Retinal pigment epithelial cell (primary cell): Measurements from ENCODE around the gene TINAG.
A peak's percentile ranks its signal among the peaks of the same experiment; 100 is the strongest.

Source experiments
- DNase-seq: peaks from one replicate; pipeline ENCODE4 v3.0.0-alpha.2; 2010; ENCODE audit warnings: low read depth
- H3K4me3 ChIP-seq: 2 replicates; pipeline ENCODE4 v1.5.1; 2011; ENCODE audit warnings: mild to moderate bottlenecking, low read length, control low read depth, moderate library complexity
- TF ChIP-seq, protein P1 (sequence below): conservative IDR thresholded peaks from 2 replicates; pipeline ENCODE4 v1.5.1; 2011; ENCODE audit warnings: low read depth, low read length, control low read depth, inconsistent platforms

Gene TINAG

DNA sequence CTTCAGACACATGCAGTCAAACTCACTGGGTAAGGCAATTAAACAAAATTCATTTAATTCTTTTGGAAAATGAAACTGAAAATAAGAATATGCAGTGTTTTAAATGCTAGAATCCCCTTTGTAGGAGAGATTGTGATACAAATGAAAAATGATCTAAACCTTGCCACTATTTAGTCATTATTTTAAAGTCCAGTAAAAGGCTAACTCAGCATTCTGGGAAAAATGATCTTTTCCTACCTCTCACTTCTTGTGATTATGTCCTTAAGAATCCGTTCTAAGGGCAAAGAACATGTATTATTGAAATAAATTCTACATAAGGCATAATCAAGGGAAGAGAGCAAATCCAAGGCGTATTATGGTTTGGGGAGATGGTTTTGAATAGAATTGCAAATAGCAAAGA, 46.4 kb downstream of the TINAG start:
- TF ChIP-seq, protein P1, sequence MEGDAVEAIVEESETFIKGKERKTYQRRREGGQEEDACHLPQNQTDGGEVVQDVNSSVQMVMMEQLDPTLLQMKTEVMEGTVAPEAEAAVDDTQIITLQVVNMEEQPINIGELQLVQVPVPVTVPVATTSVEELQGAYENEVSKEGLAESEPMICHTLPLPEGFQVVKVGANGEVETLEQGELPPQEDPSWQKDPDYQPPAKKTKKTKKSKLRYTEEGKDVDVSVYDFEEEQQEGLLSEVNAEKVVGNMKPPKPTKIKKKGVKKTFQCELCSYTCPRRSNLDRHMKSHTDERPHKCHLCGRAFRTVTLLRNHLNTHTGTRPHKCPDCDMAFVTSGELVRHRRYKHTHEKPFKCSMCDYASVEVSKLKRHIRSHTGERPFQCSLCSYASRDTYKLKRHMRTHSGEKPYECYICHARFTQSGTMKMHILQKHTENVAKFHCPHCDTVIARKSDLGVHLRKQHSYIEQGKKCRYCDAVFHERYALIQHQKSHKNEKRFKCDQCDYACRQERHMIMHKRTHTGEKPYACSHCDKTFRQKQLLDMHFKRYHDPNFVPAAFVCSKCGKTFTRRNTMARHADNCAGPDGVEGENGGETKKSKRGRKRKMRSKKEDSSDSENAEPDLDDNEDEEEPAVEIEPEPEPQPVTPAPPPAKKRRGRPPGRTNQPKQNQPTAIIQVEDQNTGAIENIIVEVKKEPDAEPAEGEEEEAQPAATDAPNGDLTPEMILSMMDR, result no peak
- peak overlapping the region; percentile 5 for H3K4me3 ChIP-seq
- no peak for DNase-seq

DNA sequence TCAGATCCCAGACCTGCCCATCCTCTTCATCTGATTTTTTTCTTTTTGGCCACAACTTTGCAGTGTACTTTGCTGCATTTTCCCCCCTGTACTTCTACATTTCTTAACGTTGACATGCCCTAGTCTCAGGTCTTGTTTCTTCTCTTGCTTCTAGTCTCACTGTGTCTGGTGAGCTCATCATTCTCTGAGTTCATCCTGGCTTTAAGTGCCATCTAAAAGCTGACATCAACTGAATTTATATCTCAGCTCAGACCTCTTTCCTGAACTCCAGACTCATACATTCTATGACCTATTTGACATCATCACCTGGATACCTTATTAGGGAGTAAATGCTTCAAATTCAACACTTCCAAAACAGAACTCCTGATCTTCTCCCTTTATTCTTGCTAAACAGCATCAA, 48.9 kb downstream of the TINAG start:
- no peak overlapping the region for H3K4me3 ChIP-seq
- no peak for DNase-seq
- TF ChIP-seq, protein P1, result no peak

DNA sequence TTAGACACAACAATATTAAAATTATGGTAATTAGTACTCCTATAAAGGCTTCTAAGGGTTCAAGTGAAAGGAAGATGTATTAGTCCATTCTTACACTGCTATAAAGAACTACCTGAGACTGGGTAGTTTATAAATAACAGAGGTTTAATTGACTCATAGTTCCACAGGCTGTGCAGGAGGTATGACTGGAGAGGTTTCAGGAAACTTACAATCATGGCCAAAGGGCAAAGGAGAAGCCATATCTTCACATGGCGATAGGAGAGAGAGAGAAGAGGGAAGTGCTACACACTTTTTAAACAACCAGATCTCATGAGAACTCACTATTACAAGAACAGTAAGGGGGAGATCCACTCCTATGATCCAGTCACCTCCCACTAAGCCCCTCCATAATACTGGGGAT, 52.9 kb downstream of the TINAG start:
- TF ChIP-seq, protein P1, result no peak
- no peak for DNase-seq
- no peak overlapping the region for H3K4me3 ChIP-seq

DNA sequence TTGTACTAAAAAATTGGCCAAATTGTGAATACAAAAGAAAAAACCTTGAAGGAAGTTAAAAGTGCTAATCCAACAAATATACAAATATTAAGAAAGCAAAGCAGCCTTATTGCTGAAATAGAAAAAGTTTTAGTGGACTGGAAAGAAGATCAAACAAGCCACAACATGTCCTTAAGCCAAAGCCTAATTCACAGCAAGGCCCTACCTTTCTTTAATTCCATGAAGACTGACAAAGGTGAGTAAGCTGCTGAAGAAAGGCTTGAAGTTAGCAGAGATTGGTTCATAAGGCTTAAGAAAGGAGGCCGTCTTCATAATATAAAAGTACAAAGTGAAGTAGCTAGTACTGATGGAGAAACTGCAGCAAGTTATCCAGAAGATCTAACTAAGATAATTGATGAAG, 53.5 kb downstream of the TINAG start:
- H3K4me3 ChIP-seq, result no peak overlapping the region
- no peak for DNase-seq
- TF ChIP-seq, protein P1, result no peak

DNA sequence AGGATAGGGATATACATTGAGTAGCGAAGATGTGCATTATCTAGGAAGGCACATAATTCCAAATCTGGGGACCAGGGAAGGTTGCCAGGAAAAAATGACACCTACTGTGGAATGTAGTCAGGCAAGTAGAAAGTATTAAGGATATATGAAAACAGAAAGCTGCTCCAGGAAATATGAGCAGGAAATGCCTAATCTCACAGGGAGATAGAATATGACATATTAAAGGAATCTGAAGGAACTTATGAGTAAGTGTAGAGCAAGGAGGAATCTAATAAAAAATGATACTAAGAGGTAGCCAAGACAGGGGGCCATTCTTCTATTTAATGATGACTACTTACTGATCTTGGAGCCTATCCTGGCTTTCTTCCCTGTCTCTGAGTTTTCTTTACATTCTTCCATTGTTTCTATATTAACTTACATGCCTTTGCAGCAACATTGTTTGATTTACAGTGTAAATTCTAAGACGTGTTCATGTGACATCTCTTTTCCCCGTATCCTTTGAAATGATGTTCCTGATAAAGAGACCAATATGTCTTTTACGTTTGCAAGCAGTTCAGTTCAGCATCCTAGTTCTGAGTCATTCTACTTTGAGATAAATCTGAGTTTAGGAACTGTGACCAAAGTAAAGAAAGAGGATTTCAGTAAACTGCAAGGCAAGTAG, 58.6 kb downstream of the TINAG start:
- no peak for DNase-seq
- TF ChIP-seq, protein P1, result no peak

DNA sequence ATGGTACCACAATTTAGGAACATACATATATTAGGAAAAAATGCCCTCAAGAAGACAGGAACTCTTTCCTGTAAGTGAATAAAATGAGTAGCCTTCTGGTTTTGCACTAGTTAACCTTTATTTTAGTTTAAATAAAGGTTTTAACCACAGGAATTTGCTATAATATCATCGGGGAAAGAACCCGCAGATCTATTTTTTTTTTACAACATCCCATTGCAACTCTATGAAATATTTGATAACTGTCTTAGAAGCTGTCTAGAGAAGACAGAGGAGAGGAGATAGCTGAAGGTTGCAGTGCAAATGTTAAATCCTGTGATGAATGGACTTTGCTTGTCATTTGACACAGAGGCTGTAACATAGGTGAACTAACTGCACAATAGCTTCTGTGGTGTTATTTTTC, 69.5 kb downstream of the TINAG start:
- H3K4me3 ChIP-seq, result no peak overlapping the region
- TF ChIP-seq, protein P1, result no peak
- DNase-seq, result no peak

More for the DNA sequence above, 58.6 kb downstream of the TINAG start:
- H3K4me3 ChIP-seq, result no peak overlapping the region

DNA sequence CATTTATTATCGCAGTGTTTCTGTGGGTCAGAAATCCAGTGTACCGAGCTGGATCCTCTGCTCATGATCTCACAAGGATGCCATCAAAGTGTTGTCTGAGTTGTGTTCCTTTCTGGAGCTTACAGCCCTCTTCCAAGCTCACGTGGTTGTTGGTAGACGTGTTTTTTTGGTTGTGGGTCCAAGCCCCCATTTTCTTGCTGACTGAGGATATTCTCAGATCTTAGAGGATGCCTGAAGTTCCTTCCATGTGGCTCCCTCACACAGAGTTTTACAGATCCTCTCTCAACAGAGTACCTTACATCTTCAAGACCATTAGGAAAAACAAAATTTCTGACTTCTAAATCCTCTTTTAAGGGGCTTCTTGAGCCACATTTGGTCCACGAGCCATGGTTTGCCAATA, 78.1 kb downstream of the TINAG start:
- TF ChIP-seq, protein P1, result no peak
- DNase-seq, result no peak
- no peak overlapping the region for H3K4me3 ChIP-seq
